Activated T-helper 1 cell treated with Interleukin-2 at 50 U/mL for 16 hours (primary cell): ENCODE measurements around the gene RNF212B.

Experiments used
- DNase-seq: peaks from one replicate; pipeline ENCODE4 v3.0.0-alpha.2; 2020; ENCODE audit warnings: low read depth

The RNF212B gene

GRCh38 chr14:23296012-23296777, 58.5 kb downstream of the RNF212B start:
- DNase-seq: no peak

- DNase-seq: no peak
Observed at GRCh38 chr14:23297096-23297495, 59.4 kb downstream of the RNF212B start.

- no peak for DNase-seq
Observed at GRCh38 chr14:23297611-23298277, 60.0 kb downstream of the RNF212B start.

GRCh38 chr14:23299211-23299957, 61.6 kb downstream of the RNF212B start:
- DNase-seq: no peak

GRCh38 chr14:23299986-23300686, 62.4 kb downstream of the RNF212B start:
- no peak for DNase-seq

- no peak for DNase-seq
Observed at GRCh38 chr14:23300687-23301223, 63.0 kb downstream of the RNF212B start.

- peak; percentile 98 for DNase-seq
Observed at GRCh38 chr14:23301288-23301968, 63.7 kb downstream of the RNF212B start.

- DNase-seq: no peak
Observed at GRCh38 chr14:23301969-23302289, 64.2 kb downstream of the RNF212B start.

GRCh38 chr14:23302290-23303225, 64.8 kb downstream of the RNF212B start, which contains the start of gene PPP1R3E:
TSS of gene PPP1R3E (minus strand) at chr14:23302859. CDS start at chr14:23302576, 283 bp downstream.
- peak; percentile 82 for DNase-seq

- no peak for DNase-seq
Observed at GRCh38 chr14:23306412-23307145, 68.8 kb downstream of the RNF212B start, which contains the start of gene BCL2L2. TSS of gene BCL2L2 (plus strand) at chr14:23306833. CDS start at chr14:23307768, 935 bp downstream.

GRCh38 chr14:23307146-23307530, 69.4 kb downstream of the RNF212B start:
- no peak for DNase-seq

- no peak for DNase-seq
Observed at GRCh38 chr14:23307687-23308644, 70.2 kb downstream of the RNF212B start.

GRCh38 chr14:23308721-23309445, 71.1 kb downstream of the RNF212B start:
- no peak for DNase-seq

GRCh38 chr14:23310546-23310945, 72.8 kb downstream of the RNF212B start:
- no peak for DNase-seq

GRCh38 chr14:23316300-23316699, 78.6 kb downstream of the RNF212B start:
- DNase-seq: no peak

- no peak for DNase-seq
Observed at GRCh38 chr14:23319746-23320583, 82.2 kb downstream of the RNF212B start.
